ENCODE data around the gene IMMT.

The IMMT gene

GRCh38 chr2:86239326-86239725 is 44.1 kb upstream of the IMMT start:
- TF ChIP-seq CTCF (conservative IDR thresholded peaks at IDR 0.05; ENCODE audit: low read depth): no peak
- H3K27ac ChIP-seq: no peak overlapping the region
- DNase-seq (ENCODE audit: low spot score): no peak
- ChIA-PET CTCF (no interaction called here), POLR2A (ENCODE audit: low non-redundant PET) (no interaction called here)

- H3K27ac ChIP-seq: no peak overlapping the region
- no peak for TF ChIP-seq CTCF (conservative IDR thresholded peaks at IDR 0.05; ENCODE audit: low read depth)
- CTCF ChIA-PET: no interaction called here
- DNase-seq (ENCODE audit: low spot score): no peak
- POLR2A ChIA-PET (ENCODE audit: low non-redundant PET): no interaction called here
Measured at GRCh38 chr2:86238354-86238753, 43.1 kb upstream of the IMMT start.

- CTCF ChIA-PET: no interaction called here
Measured at GRCh38 chr2:86237172-86237571, 41.9 kb upstream of the IMMT start.

GRCh38 chr2:86235196-86235980 is 40.1 kb upstream of the IMMT start:
- no peak overlapping the region for H3K27ac ChIP-seq
- ChIA-PET CTCF (no interaction called here), POLR2A (ENCODE audit: low non-redundant PET) (no interaction called here)
- no peak for TF ChIP-seq CTCF (conservative IDR thresholded peaks at IDR 0.05; ENCODE audit: low read depth)
- DNase-seq (ENCODE audit: low spot score): no peak

More at GRCh38 chr2:86237172-86237571, 41.9 kb upstream of the IMMT start:
- POLR2A ChIA-PET (ENCODE audit: low non-redundant PET): no interaction called here
- no peak for TF ChIP-seq CTCF (conservative IDR thresholded peaks at IDR 0.05; ENCODE audit: low read depth)
- DNase-seq (ENCODE audit: low spot score): no peak
- no peak overlapping the region for H3K27ac ChIP-seq

- no peak for DNase-seq (ENCODE audit: low spot score)
- CTCF ChIA-PET: no interaction called here
- POLR2A ChIA-PET (ENCODE audit: low non-redundant PET): no interaction called here
- no peak for TF ChIP-seq CTCF (conservative IDR thresholded peaks at IDR 0.05; ENCODE audit: low read depth)
- H3K27ac ChIP-seq: no peak overlapping the region
Measured at GRCh38 chr2:86234563-86235131, 39.4 kb upstream of the IMMT start.

- POLR2A ChIA-PET (ENCODE audit: low non-redundant PET): no interaction called here
- DNase-seq (ENCODE audit: low spot score): no peak
- CTCF ChIA-PET: no interaction called here
- TF ChIP-seq CTCF (conservative IDR thresholded peaks at IDR 0.05; ENCODE audit: low read depth): no peak
- H3K27ac ChIP-seq: no peak overlapping the region
Measured at GRCh38 chr2:86233436-86233835, 38.2 kb upstream of the IMMT start.

Measured in RWPE1 (cell line).